GM23248 (cell line): ENCODE results near the gene KCP. TPM values are rescaled to one million over a fixed set of nuclear protein-coding genes. Genes with fewer than 3 reads are reported as not detected.

Source experiments
- DNase-seq: peaks from one replicate; pipeline ENCODE4 v3.0.0-alpha.2; 2015
- H2AFZ ChIP-seq: fragments of 200-600 bp; sonication (generic); 2 replicates; pipeline ENCODE4 v1.6.1; 2016; ENCODE audit warnings: antibody characterized with exemption
- H3F3A ChIP-seq: fragments of 200-600 bp; sonication (generic); 2 replicates; pipeline ENCODE4 v1.6.1; 2016; ENCODE audit warnings: mild to moderate bottlenecking, antibody characterized with exemption, mixed run types; ENCODE audit not compliant: insufficient read depth
- H3K27ac ChIP-seq: fragments of 200-600 bp; sonication (generic); 2 replicates; pipeline ENCODE4 v1.5.1; 2016; ENCODE audit warnings: mild to moderate bottlenecking
- H3K27me3 ChIP-seq: fragments of 200-600 bp; sonication (generic); replicated peaks from 2 replicates; pipeline ENCODE4 v1.6.1; 2016; ENCODE audit warnings: mild to moderate bottlenecking; ENCODE audit not compliant: insufficient read depth
- H3K36me3 ChIP-seq: fragments of 200-600 bp; sonication (generic); 2 replicates; pipeline ENCODE4 v1.6.1; 2016; ENCODE audit warnings: low read depth, mild to moderate bottlenecking
- H3K4me1 ChIP-seq: fragments of 200-600 bp; sonication (generic); 2 replicates; pipeline ENCODE4 v1.6.1; 2016; ENCODE audit warnings: mild to moderate bottlenecking; ENCODE audit not compliant: insufficient read depth
- H3K4me2 ChIP-seq: fragments of 200-600 bp; sonication (generic); one replicate; pipeline ENCODE4 v1.6.1; 2016; ENCODE audit warnings: mild to moderate bottlenecking; ENCODE audit not compliant: unreplicated experiment
- H3K4me3 ChIP-seq: fragments of 200-600 bp; sonication (generic); 2 replicates; pipeline ENCODE4 v1.5.1; 2016; ENCODE audit warnings: mild to moderate bottlenecking
- H3K79me2 ChIP-seq: fragments of 200-600 bp; sonication (generic); 2 replicates; pipeline ENCODE4 v1.6.1; 2016; ENCODE audit warnings: mild to moderate bottlenecking; ENCODE audit not compliant: insufficient read depth
- H3K9ac ChIP-seq: fragments of 200-600 bp; sonication (generic); 2 replicates; pipeline ENCODE4 v1.6.1; 2016; ENCODE audit warnings: mild to moderate bottlenecking
- H3K9me2 ChIP-seq: fragments of 200-600 bp; sonication (generic); 2 replicates; pipeline ENCODE4 v1.6.1; 2016; ENCODE audit warnings: mixed run types, mild to moderate bottlenecking, moderate library complexity; ENCODE audit not compliant: insufficient read depth
- H3K9me3 ChIP-seq: fragments of 200-600 bp; sonication (generic); one replicate; pipeline ENCODE4 v1.6.1; 2017; ENCODE audit warnings: low read depth
- H4K20me1 ChIP-seq: fragments of 200-600 bp; sonication (generic); 2 replicates; pipeline ENCODE4 v1.6.0; 2016; ENCODE audit not compliant: insufficient read depth
- EZH2 ChIP-seq: fragments of 200-600 bp; sonication (generic); IDR thresholded peaks from 2 replicates; pipeline ENCODE4 v1.6.1; 2018; ENCODE audit warnings: antibody characterized with exemption, mild to moderate bottlenecking; ENCODE audit not compliant: insufficient read depth, poor library complexity, severe bottlenecking
- EZH2phosphoT487 ChIP-seq: fragments of 200-600 bp; sonication (generic); IDR thresholded peaks from 2 replicates; pipeline ENCODE4 v1.6.1; 2018; ENCODE audit warnings: antibody characterized with exemption, moderate library complexity, mild to moderate bottlenecking, low read depth; ENCODE audit not compliant: insufficient read depth
- WGBS, 2 experiments: methylation state at CpG; one replicate each; pipeline ENCODE4 v1.1.6; 2015 to 2017; ENCODE audit warnings: low lambda C conversion rate in 2 of 2, low coverage in 1 of 2; ENCODE audit errors: missing lambda C conversion rate in 2 of 2; 5-methylcytosine and 5-hydroxymethylcytosine counted together
- in situ Hi-C: fragments of 300-500 bp; cut with MboI; formaldehyde crosslinking; loops from 2 replicates; pipeline ENCODE4 v1.15.0; 2020
- polyA plus RNA-seq: library from polyadenylated mRNA; unstranded; fragments of >200 nt; fragmentation: Nextera tagmentation; extraction: Ambion mirVana; gene quantifications from 2 replicates; pipeline ENCODE4 v1.2.1, GENCODE V29; 2016
- total RNA-seq: library from RNA; depleted of rRNA; stranded (reverse); fragments of >200 nt; shearing (Covaris generic); gene quantifications from 2 replicates; pipeline ENCODE4 v1.2.3, GENCODE V29; 2014

KCP gene
- total and polyA plus RNA-seq, 2 experiments from 2014 or later = 0.10 TPM; not detected in 1

GRCh38 chr7:128835790-128836641, 74.5 kb downstream of the KCP start:
- 38 to 42% methylated on average over 13 to 14 of the region's 14 CpGs for WGBS, 2 experiments
- Histone ChIP-seq H2AFZ (no peak overlapping the region), H3K79me2 (peaks cover 79% of the 10 kb centered on the region), H3K4me2 (peak overlapping the region; percentile 40), H3K27me3 (no peaks in the 10 kb centered on the region), H3K9me3 (no peaks in the 10 kb centered on the region), H3K27ac (peak overlapping the region; percentile 77), H4K20me1 (no peaks in the 10 kb centered on the region), H3K9ac (peak overlapping the region; percentile 61), H3F3A (peaks cover 53% of the 10 kb centered on the region), H3K4me1 (peaks cover 19% of the 10 kb centered on the region), H3K9me2 (no peaks in the 10 kb centered on the region), H3K4me3 (no peak overlapping the region), H3K36me3 (peaks cover 53% of the 10 kb centered on the region; the same call in 1 of the 2 replicates)
- in situ Hi-C loops = no loop called here
- TF ChIP-seq EZH2 (no peak), EZH2phosphoT487 (no peak)
- DNase-seq = peak; percentile 87

DNA sequence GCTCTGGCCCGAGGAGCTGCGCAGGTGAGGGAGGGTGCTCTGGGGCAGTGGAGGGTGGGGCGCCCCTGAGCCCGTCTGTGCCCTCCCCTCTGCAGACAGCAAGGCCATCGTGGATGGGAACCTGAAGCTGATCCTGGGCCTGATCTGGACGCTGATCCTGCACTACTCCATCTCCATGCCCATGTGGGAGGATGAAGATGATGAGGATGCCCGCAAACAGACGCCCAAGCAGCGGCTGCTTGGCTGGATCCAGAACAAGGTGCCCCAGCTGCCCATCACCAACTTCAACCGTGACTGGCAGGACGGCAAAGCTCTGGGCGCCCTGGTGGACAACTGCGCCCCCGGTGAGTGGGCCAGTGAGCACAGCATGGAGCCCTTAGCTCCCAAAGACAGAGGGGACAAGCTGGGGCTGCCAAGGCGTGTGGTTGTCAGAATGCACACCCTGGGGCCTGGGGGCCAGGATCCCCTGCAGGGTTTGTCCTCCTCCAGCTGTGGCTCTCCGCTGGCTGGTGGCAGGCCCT, 75.2 kb downstream of the KCP start:
- Histone ChIP-seq H3K4me2 (peak overlapping the region; percentile 40), H3K4me1 (peaks cover 19% of the 10 kb centered on the region), H3K9me3 (no peaks in the 10 kb centered on the region), H3K27ac (peak overlapping the region; percentile 90; the same call in 1 of the 2 replicates), H3K9ac (peak overlapping the region; percentile 58), H3K79me2 (peaks cover 86% of the 10 kb centered on the region), H3K4me3 (no peak overlapping the region), H3K36me3 (peaks cover 45% of the 10 kb centered on the region; the same call in 1 of the 2 replicates), H4K20me1 (no peaks in the 10 kb centered on the region), H3K27me3 (no peaks in the 10 kb centered on the region), H2AFZ (no peak overlapping the region), H3F3A (peaks cover 46% of the 10 kb centered on the region), H3K9me2 (no peaks in the 10 kb centered on the region)
- DNase-seq = no peak
- in situ Hi-C loops = no loop called here
- 92 to 94% methylated on average over 14 to 16 of the region's 16 CpGs for WGBS, 2 experiments
- TF ChIP-seq EZH2phosphoT487 (no peak), EZH2 (no peak)

- Histone ChIP-seq H3K27me3 (no peaks in the 10 kb centered on the region), H3K9ac (peak overlapping the region; percentile 92), H3K27ac (peak overlapping the region; percentile 90), H3K9me2 (no peaks in the 10 kb centered on the region), H3K36me3 (peaks cover 33% of the 10 kb centered on the region; the same call in 1 of the 2 replicates), H2AFZ (no peak overlapping the region), H3K9me3 (no peaks in the 10 kb centered on the region), H4K20me1 (no peaks in the 10 kb centered on the region), H3F3A (peaks cover 48% of the 10 kb centered on the region), H3K4me2 (peak overlapping the region; percentile 93), H3K4me1 (peaks cover 28% of the 10 kb centered on the region), H3K79me2 (peaks cover 76% of the 10 kb centered on the region), H3K4me3 (peak overlapping the region; percentile 99)
- in situ Hi-C loops = no loop called here
- peak; percentile 80 for DNase-seq
- TF ChIP-seq EZH2phosphoT487 (no peak), EZH2 (no peak)
- WGBS, 2 experiments = 5 to 15% methylated on average over 2 to 4 of the region's 4 CpGs
These were observed 76.6 kb downstream of the KCP start for GRCh38 chr7:128833946-128834325.

GRCh38 chr7:128833148-128833945, 77.2 kb downstream of the KCP start:
- peak overlapping the region; percentile 90 for H3K27ac ChIP-seq
- H3K4me3 ChIP-seq = peak overlapping the region; percentile 99
- TF ChIP-seq EZH2phosphoT487 (no peak), EZH2 (no peak)
- 3% methylated on average over 10 to 13 of the region's 13 CpGs for WGBS, 2 experiments
- H3K79me2 ChIP-seq = peaks cover 70% of the 10 kb centered on the region
- H3K9me3 ChIP-seq = no peaks in the 10 kb centered on the region
- H3K9me2 ChIP-seq = no peaks in the 10 kb centered on the region
- H2AFZ ChIP-seq = no peak overlapping the region
- in situ Hi-C loops = no loop called here
- H3K36me3 ChIP-seq = peaks cover 27% of the 10 kb centered on the region; the same call in 1 of the 2 replicates
- peaks cover 54% of the 10 kb centered on the region for H3F3A ChIP-seq
- peak; percentile 95 for DNase-seq
- peak overlapping the region; percentile 93 for H3K4me2 ChIP-seq
- H4K20me1 ChIP-seq = no peaks in the 10 kb centered on the region
- H3K4me1 ChIP-seq = peaks cover 34% of the 10 kb centered on the region
- no peaks in the 10 kb centered on the region for H3K27me3 ChIP-seq
- H3K9ac ChIP-seq = peak overlapping the region; percentile 92
